Neuronal stem cell (in vitro differentiated cells): ENCODE results near the gene FGFR4.

Experiments
- DNase-seq: peaks from one replicate; pipeline ENCODE4 v3.0.0-alpha.2; 2013; ENCODE audit warnings: low spot score
- H2AFZ ChIP-seq: one replicate; pipeline ENCODE4 v1.6.1; 2013; ENCODE audit warnings: mild to moderate bottlenecking, low read length, inconsistent platforms
- H2AK5ac ChIP-seq: 2 replicates; pipeline ENCODE4 v1.6.1; 2013; ENCODE audit warnings: low read depth, mild to moderate bottlenecking, inconsistent platforms, low read length, moderate library complexity, mixed read lengths
- H2BK120ac ChIP-seq: 2 replicates; pipeline ENCODE4 v1.6.1; 2013; ENCODE audit warnings: low read depth, mild to moderate bottlenecking, inconsistent platforms, low read length, moderate library complexity, mixed read lengths
- H2BK12ac ChIP-seq: one replicate; pipeline ENCODE4 v1.6.1; 2013; ENCODE audit warnings: low read length, inconsistent platforms
- H2BK15ac ChIP-seq: 2 replicates; pipeline ENCODE4 v1.6.1; 2013; ENCODE audit warnings: mild to moderate bottlenecking, low read length, inconsistent platforms, mixed read lengths
- H2BK5ac ChIP-seq: one replicate; pipeline ENCODE4 v1.6.1; 2013; ENCODE audit warnings: inconsistent platforms, mild to moderate bottlenecking, low read length, moderate library complexity
- H3K14ac ChIP-seq: one replicate; pipeline ENCODE4 v1.6.1; 2013; ENCODE audit warnings: low read length, inconsistent platforms
- H3K18ac ChIP-seq: 2 replicates; pipeline ENCODE4 v1.6.1; 2013; ENCODE audit warnings: low read length, inconsistent platforms
- H3K23ac ChIP-seq: 2 replicates; pipeline ENCODE4 v1.6.1; 2013; ENCODE audit warnings: low read depth, mild to moderate bottlenecking, mixed read lengths, low read length, inconsistent platforms; ENCODE audit not compliant: poor library complexity
- H3K27ac ChIP-seq: replicated peaks from 3 replicates; pipeline ENCODE4 v1.5.1; 2013; ENCODE audit warnings: low read length, inconsistent platforms
- H3K27me3 ChIP-seq, 3 experiments: 2 replicates each; pipeline ENCODE4 v1.6.1; 2013; ENCODE audit warnings: low read length in 3 of 3, mild to moderate bottlenecking in 2 of 3, inconsistent platforms in 1 of 3, low read depth in 1 of 3, mixed read lengths in 1 of 3, moderate library complexity in 1 of 3; ENCODE audit not compliant: control insufficient read depth in 3 of 3, insufficient read depth in 3 of 3
- H3K36me3 ChIP-seq, 2 donors: replicated peaks in 1 of 2; 2 replicates each; pipeline ENCODE4 v1.6.1; 2013; ENCODE audit warnings: low read length in 2 of 2; ENCODE audit not compliant: control insufficient read depth in 2 of 2, insufficient read depth in 2 of 2
- H3K4ac ChIP-seq: 2 replicates; pipeline ENCODE4 v1.6.1; 2013; ENCODE audit warnings: inconsistent platforms, mild to moderate bottlenecking, low read length, moderate library complexity
- H3K4me1 ChIP-seq, 2 donors: 1 replicate in 1 of 2; 2 replicates in 1 of 2; pipeline ENCODE4 v1.6.1; 2013; ENCODE audit warnings: low read length in 2 of 2, low read depth in 1 of 2; ENCODE audit not compliant: control insufficient read depth in 2 of 2, insufficient read depth in 1 of 2
- H3K4me2 ChIP-seq: one replicate; pipeline ENCODE4 v1.6.1; 2013; ENCODE audit warnings: mild to moderate bottlenecking, low read length, inconsistent platforms; ENCODE audit not compliant: insufficient read depth, poor library complexity, severe bottlenecking
- H3K4me3 ChIP-seq, 2 donors: 2 replicates each; pipeline ENCODE4 v1.5.1; 2013; ENCODE audit warnings: low read length in 2 of 2, mild to moderate bottlenecking in 2 of 2, inconsistent platforms in 1 of 2, moderate library complexity in 1 of 2
- H3K79me1 ChIP-seq: one replicate; pipeline ENCODE4 v1.6.1; 2013; ENCODE audit warnings: low read depth, mild to moderate bottlenecking, inconsistent platforms, low read length, moderate library complexity
- H3K9ac ChIP-seq: one replicate; pipeline ENCODE4 v1.6.1; 2013; ENCODE audit warnings: mild to moderate bottlenecking, low read depth, low read length, inconsistent platforms; ENCODE audit not compliant: poor library complexity
- H3K9me3 ChIP-seq, 2 donors: replicated peaks in 1 of 2; 2 replicates each; pipeline versions ENCODE3 to v1.6.1; 2013; ENCODE audit warnings: low read length in 2 of 2, mild to moderate bottlenecking in 2 of 2, inconsistent platforms in 1 of 2, low read depth in 1 of 2, mixed read lengths in 1 of 2, moderate library complexity in 1 of 2; ENCODE audit not compliant: control insufficient read depth in 2 of 2, insufficient read depth in 1 of 2
- H4K8ac ChIP-seq: one replicate; pipeline ENCODE4 v1.6.1; 2013; ENCODE audit warnings: low read depth, mild to moderate bottlenecking, inconsistent platforms, low read length, moderate library complexity
- H4K91ac ChIP-seq: one replicate; pipeline ENCODE4 v1.6.1; 2013; ENCODE audit warnings: low read length, low read depth, mild to moderate bottlenecking, inconsistent platforms; ENCODE audit not compliant: poor library complexity
- WGBS, 2 donors: extraction: QIAGEN DNeasy Blood & Tissue Kit; methylation state at CpG; one replicate each; pipeline ENCODE4 v1.1.7; 2013; ENCODE audit warnings: missing lambda C conversion rate in 2 of 2, mixed read lengths in 1 of 2; ENCODE audit not compliant: insufficient read length in 2 of 2, insufficient replicate concordance in 1 of 2; ENCODE audit errors: extremely low coverage in 2 of 2; 5-methylcytosine and 5-hydroxymethylcytosine counted together

FGFR4 gene

GRCh38 chr5:177077335-177077734 lies 9.4 kb upstream of the FGFR4 start:
- no CpG with 5 or more reads among the region's 2 CpGs for WGBS, 2 donors
- DNase-seq: no peak
- H3K4me3 ChIP-seq: no peak overlapping the region

GRCh38 chr5:177079606-177080005 lies 7.1 kb upstream of the FGFR4 start:
- no peaks in the 10 kb centered on the region for H3K79me1 ChIP-seq
- H2BK15ac ChIP-seq: no peak overlapping the region
- H3K27me3 ChIP-seq: no peaks in the 10 kb centered on the region
- no peak overlapping the region for H3K4me3 ChIP-seq
- H3K27ac ChIP-seq: no peak overlapping the region
- H2BK12ac ChIP-seq: no peak overlapping the region
- no peak overlapping the region for H2BK5ac ChIP-seq
- no peak overlapping the region for H3K23ac ChIP-seq
- H4K8ac ChIP-seq: no peak overlapping the region
- H3K9ac ChIP-seq: no peak overlapping the region
- H3K14ac ChIP-seq: no peak overlapping the region
- H3K4me1 ChIP-seq: no peaks in the 10 kb centered on the region
- WGBS, 2 donors: no CpG with 5 or more reads among the region's 9 CpGs
- no peak overlapping the region for H3K18ac ChIP-seq
- H2AFZ ChIP-seq: no peak overlapping the region
- H2BK120ac ChIP-seq: no peak overlapping the region
- H4K91ac ChIP-seq: no peak overlapping the region
- H3K36me3 ChIP-seq: peaks cover 0 to 3% of the 10 kb centered on the region in 2 donors
- no peak for DNase-seq
- no peak overlapping the region for H3K4ac ChIP-seq
- no peaks in the 10 kb centered on the region for H3K9me3 ChIP-seq
- no peak overlapping the region for H3K4me2 ChIP-seq
- no peak overlapping the region for H2AK5ac ChIP-seq

More at GRCh38 chr5:177077335-177077734, 9.4 kb upstream of the FGFR4 start:
- Histone ChIP-seq H3K27ac (no peak overlapping the region), H3K4ac (no peak overlapping the region), H3K36me3 (peaks cover 0 to 20% of the 10 kb centered on the region in 2 donors), H3K4me2 (no peak overlapping the region), H2BK12ac (no peak overlapping the region), H2BK15ac (no peak overlapping the region), H2BK120ac (no peak overlapping the region), H2AFZ (no peak overlapping the region), H4K91ac (no peak overlapping the region), H3K9me3 (no peaks in the 10 kb centered on the region), H3K79me1 (no peaks in the 10 kb centered on the region), H3K27me3 (no peaks in the 10 kb centered on the region), H3K4me1 (no peaks in the 10 kb centered on the region), H3K14ac (no peak overlapping the region), H2BK5ac (no peak overlapping the region), H3K9ac (no peak overlapping the region), H3K18ac (no peak overlapping the region), H2AK5ac (no peak overlapping the region), H4K8ac (no peak overlapping the region), H3K23ac (no peak overlapping the region)

- no peak overlapping the region for H2BK15ac ChIP-seq
- DNase-seq: no peak
These were observed 6.5 kb upstream of the FGFR4 start for GRCh38 chr5:177080265-177080664.

GRCh38 chr5:177081859-177082258 lies 4.9 kb upstream of the FGFR4 start:
- Histone ChIP-seq H2BK12ac (no peak overlapping the region), H3K23ac (no peak overlapping the region), H3K27ac (no peak overlapping the region), H2AK5ac (peak overlapping the region; percentile 69), H2BK120ac (no peak overlapping the region), H3K9ac (peak overlapping the region; percentile 72), H3K4me1 (peaks cover 0 to 7% of the 10 kb centered on the region in 2 donors), H3K4ac (no peak overlapping the region), H4K91ac (no peak overlapping the region), H2BK5ac (no peak overlapping the region), H3K4me2 (no peak overlapping the region), H3K4me3 (no peak overlapping the region), H3K18ac (peak overlapping the region; percentile 67), H3K14ac (peak overlapping the region; percentile 65), H3K9me3 (no peaks in the 10 kb centered on the region), H3K27me3 (peaks cover 0 to 14% (median 0%) of the 10 kb centered on the region in 3 experiments), H4K8ac (no peak overlapping the region), H3K79me1 (peaks cover 1% of the 10 kb centered on the region), H2BK15ac (no peak overlapping the region), H3K36me3 (no peaks in the 10 kb centered on the region), H2AFZ (no peak overlapping the region)
- no CpG with 5 or more reads among the region's 10 CpGs for WGBS, 2 donors
- no peak for DNase-seq

More at GRCh38 chr5:177080265-177080664, 6.5 kb upstream of the FGFR4 start:
- Histone ChIP-seq H4K8ac (no peak overlapping the region), H3K23ac (no peak overlapping the region), H3K4ac (no peak overlapping the region), H3K79me1 (no peaks in the 10 kb centered on the region), H2BK120ac (no peak overlapping the region), H3K9ac (no peak overlapping the region), H3K4me3 (no peak overlapping the region), H3K18ac (no peak overlapping the region), H2AFZ (no peak overlapping the region), H2AK5ac (no peak overlapping the region), H3K9me3 (no peaks in the 10 kb centered on the region), H3K4me2 (no peak overlapping the region), H4K91ac (no peak overlapping the region), H3K36me3 (peaks cover 0 to 3% of the 10 kb centered on the region in 2 donors), H3K14ac (no peak overlapping the region), H2BK5ac (no peak overlapping the region), H3K4me1 (no peaks in the 10 kb centered on the region), H3K27ac (no peak overlapping the region), H2BK12ac (no peak overlapping the region), H3K27me3 (peaks cover 0 to 3% (median 0%) of the 10 kb centered on the region in 3 experiments)
- no CpG with 5 or more reads among the region's 5 CpGs for WGBS, 2 donors
